ENCODE data around the gene KCNN3.

DNA sequence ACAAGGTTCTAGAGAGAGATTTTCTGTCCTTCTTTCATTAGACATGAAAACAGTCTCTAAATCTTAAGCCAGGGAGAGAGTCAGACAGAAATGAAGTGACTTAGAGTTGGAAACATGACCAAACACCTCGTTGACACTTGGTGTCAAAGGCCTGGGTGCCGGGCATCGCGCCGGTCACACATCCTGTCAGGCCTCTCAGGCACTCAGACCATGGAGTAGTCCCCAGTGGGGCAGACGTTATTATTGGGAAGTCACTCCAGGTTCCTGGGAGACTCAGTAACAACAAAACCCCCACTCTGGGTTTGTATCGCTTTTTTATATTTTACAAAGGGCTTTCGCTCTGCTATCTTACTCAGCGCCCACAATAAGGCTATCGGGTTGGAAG, 25.8 kb downstream of the KCNN3 start:
- TF ChIP-seq POLR2A (IDR thresholded peaks at IDR 0.05) (no peak), EP300 (IDR thresholded peaks at IDR 0.05) (no peak)
- TF ChIP-seq, protein P1, sequence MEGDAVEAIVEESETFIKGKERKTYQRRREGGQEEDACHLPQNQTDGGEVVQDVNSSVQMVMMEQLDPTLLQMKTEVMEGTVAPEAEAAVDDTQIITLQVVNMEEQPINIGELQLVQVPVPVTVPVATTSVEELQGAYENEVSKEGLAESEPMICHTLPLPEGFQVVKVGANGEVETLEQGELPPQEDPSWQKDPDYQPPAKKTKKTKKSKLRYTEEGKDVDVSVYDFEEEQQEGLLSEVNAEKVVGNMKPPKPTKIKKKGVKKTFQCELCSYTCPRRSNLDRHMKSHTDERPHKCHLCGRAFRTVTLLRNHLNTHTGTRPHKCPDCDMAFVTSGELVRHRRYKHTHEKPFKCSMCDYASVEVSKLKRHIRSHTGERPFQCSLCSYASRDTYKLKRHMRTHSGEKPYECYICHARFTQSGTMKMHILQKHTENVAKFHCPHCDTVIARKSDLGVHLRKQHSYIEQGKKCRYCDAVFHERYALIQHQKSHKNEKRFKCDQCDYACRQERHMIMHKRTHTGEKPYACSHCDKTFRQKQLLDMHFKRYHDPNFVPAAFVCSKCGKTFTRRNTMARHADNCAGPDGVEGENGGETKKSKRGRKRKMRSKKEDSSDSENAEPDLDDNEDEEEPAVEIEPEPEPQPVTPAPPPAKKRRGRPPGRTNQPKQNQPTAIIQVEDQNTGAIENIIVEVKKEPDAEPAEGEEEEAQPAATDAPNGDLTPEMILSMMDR (IDR thresholded peaks at IDR 0.05), result no peak
